HG03280 (cell line): ENCODE measurements around the gene TIRAP.
"Not testable (repeated sequence)": the region's sequence is repeated elsewhere in the genome, so short reads cannot be mapped to it uniquely, and the experiment has no call there.

ENCODE experiments used
- ATAC-seq: cut with Tn5 transposase; IDR thresholded peaks from one replicate; pipeline ENCODE4 v1.9.1; 2021; ENCODE audit warnings: mild to moderate bottlenecking, moderate library complexity; ENCODE audit not compliant: unreplicated experiment

TIRAP gene, protein sequence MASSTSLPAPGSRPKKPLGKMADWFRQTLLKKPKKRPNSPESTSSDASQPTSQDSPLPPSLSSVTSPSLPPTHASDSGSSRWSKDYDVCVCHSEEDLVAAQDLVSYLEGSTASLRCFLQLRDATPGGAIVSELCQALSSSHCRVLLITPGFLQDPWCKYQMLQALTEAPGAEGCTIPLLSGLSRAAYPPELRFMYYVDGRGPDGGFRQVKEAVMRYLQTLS

DNA sequence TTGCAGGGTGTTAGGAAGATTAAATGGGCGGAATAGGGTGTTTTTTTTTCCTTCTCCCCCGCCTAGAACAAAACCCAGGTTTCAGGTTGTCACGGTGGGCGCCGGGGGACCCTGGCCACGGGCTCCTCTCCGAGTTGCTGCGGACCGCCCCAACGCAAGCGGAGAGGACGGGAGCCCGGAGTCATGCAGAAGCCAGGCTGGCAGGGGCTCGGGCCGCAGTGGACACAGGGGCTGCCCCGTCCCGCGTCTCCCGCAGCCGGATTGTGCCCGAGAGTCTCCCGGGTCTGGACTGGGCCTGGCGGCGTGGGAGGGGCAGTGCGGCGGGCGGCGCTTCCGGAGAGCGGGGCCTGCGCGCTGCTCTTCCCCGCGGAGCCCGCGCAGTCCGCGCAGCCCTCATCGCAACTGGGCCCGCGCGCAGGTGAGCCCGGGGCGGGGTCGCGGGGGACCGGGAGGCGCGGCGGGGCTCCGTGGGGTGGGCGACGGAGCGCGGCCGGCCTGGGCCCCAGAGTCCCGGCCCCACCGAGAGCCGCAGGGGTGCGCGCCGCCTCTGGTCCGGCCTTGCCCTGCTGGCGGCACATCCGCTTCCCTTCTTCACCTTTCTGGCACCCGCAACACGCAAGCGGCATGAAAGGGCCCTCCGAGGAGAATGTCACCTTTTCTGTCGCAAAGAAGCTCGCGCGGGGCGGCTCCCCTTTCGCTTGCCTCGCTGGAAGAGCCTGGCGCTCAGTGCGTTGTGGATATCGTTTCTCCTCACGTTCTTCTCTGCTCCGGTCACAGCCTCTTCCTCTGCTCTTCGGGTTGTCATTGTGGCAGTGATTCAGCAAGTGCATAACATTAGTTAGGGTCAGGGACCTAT is at the start of gene TIRAP:
Gene TIRAP (plus strand): TSS at position 358 of the 856 bp plus-strand sequence. CDS start 7,802 bp downstream, outside the sequence.
- ATAC-seq: peak; percentile 52

DNA sequence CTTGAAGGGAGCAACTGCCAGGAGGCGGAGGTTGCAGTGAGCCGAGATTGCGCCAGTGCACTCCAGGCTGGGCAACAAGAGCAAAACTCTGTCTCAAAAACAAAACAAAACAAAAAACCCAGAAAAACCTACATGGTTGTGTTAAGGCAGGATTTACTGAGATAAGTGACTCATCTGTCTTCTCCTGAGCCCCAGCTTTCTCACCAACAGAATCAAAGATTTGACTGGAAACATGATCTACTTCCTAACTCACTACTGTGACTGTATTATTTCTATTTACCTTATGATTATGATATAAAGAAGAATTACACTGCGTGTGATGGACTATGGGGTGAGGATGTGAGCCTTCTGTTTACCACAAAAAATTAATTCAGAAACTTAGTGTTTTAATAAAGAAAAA is 49.5 kb upstream of the TIRAP start:
- no peak for ATAC-seq

DNA sequence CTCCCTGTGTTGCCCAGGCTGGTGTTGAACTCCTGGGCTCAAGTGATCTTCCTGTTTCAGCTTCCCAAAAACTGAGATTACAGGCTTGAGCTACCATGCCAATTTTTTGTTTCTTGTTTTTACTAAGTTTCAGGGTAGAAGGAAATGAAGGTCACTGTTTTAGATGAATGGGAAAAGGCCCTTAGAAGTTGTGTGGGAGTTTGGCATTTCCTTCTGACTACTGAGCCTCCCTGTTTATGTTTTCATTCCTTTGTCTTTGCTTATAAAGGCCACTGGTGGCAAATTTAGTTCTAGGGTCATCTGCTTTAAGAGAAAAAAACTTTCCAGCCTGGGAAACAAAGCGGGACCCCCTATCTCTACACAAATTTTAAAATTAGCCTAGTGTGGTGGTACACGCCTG is 36.3 kb upstream of the TIRAP start:
- ATAC-seq: no peak

DNA sequence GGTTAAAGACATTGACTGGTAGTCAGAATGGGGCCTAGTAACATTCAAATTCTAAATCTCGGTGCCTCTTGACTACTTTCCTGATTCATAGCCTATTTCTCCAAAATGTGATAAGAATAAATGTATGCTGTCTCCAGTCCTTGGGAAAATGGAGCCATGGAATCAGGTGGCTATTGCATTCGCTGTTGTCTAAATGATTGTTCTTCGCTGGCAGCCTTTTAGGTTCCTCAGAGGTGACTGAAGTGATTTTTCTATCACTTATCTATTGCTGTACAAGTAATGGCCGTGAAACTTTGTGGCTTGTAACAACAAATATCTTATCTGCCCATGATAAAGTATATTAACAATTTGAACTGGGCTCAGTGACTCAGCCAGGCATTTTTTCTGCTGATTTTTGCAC is 29.6 kb upstream of the TIRAP start:
- no peak for ATAC-seq

DNA sequence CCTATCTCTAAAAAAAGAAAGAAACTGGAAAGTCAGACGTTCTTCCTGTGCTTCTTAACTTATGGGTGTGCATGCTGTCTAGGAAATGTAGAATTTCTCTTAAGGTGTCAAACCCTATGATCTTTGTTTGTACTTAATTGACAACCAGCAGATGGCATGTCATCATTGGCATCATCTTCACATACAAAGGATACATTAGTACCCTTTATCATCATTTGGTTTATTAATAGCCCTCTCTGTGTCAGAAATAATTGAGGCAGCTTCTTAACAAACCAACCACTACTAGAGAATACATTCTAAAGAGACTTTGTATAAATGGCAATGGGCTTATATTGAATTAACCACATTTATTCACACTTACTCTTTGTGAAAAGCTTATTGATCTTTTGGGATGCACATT is 28.1 kb upstream of the TIRAP start:
- no peak for ATAC-seq

DNA sequence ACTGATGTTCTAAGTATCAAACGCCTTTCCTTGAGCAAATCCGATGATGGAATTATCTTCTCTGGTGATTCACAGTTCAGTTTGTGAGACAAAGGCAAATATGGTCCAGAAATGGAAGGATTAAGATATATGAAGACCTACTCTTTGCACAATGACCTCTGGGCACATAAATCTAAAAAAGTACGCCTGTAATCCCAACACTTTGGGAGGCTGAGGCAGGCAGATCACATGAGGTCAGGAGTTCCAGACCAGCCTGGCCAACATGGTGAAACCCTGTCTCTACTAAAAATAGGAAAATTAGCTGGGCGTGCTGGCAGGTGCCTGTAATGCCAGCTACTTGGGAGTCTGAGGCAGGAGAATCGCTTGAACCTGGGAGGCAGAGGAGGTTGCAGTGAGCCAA is 27.4 kb upstream of the TIRAP start:
- ATAC-seq: not testable (repeated sequence)

DNA sequence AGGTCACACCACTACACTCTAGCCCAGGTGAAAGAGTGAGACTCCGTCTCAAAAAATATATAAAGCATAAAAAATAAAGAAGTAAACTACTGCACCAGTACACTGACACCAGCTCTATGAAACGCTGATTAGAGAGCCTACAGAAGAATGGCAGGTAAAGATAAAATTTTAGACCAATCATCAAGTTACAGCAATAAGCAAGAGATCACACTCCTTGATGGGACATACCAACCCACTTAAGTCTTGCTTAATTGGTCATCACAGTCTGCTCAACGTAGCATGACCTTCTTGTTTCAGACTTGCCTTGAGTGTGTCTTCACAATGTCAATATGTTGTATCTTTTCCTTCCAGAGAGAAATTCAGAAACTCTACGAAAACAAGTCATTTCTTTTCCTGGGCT is 26.7 kb upstream of the TIRAP start:
- ATAC-seq: no peak

DNA sequence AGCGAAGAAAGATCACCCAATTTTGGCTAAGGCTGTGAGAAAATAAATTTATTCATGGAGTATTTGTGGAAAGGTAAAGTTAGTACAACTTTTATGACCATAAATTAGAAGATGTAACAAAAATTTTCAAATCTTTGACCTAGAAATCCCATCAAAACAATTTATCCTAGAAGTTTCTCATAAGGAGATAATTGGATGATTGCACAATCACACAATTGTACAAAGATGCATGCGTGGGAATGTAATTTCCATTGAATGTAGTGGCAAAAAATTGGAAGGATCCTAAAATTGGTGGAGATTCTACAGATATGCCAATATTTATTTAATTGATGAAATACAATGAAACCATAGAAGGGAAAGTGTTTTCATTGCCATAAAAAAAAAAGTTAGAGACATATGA is 25.7 kb upstream of the TIRAP start:
- ATAC-seq: no peak

DNA sequence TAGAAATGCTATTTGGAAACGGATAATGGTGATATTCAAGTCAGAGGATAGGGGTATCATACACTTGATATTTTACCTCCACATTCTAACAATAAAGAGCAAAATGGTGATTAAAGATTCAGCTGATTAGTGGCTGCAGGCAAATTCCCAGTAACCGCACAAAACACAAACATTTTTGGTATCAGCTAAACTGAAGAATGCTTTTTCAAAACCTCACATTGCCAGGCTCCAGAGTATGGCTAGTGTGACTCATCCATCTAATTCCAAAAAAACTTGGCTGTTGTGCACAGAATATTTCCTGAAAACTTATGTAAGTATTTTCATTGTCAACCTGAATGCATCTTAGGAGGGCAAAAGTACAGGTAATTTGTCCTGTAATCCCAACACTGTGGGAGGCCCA is 25.1 kb upstream of the TIRAP start:
- no peak for ATAC-seq

DNA sequence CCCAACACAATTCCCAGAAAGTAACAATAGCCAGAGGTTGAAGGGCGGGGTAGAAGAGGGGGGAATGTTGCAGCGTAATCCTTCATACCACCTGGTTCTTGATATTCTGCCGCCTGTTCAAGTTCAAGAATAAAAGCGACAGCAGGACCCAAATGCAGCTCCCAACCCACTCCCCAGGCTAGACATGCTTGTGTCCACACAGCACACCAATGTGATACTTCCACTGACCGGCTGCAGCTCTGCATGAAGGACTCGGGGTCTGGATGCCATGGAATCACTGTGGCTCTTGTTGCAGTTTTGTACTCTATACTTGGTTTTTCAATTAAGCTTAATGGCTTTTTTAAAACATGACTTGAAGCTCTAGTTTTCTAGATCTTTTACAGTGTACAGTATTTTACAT is 20.7 kb upstream of the TIRAP start:
- ATAC-seq: no peak

DNA sequence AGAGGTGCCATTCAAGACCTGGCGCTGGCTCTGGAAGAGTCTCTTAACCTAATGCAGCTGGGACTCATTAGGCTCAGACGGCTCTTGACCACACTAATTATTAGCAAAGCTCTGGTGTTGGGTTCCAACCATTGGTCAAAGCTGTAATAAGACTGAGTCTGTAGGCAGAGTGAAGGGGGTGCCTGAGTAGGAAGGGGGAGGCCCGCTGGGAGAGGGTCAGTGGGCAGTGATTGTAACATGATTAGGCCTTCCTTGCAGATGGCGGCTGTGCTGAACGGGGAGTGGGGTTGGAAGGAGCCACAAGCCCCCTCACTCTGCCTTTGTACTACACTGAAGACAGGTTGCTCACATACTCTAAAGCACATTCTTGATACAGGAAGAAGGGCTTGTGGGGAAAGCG is 19.4 kb upstream of the TIRAP start:
- ATAC-seq: no peak

DNA sequence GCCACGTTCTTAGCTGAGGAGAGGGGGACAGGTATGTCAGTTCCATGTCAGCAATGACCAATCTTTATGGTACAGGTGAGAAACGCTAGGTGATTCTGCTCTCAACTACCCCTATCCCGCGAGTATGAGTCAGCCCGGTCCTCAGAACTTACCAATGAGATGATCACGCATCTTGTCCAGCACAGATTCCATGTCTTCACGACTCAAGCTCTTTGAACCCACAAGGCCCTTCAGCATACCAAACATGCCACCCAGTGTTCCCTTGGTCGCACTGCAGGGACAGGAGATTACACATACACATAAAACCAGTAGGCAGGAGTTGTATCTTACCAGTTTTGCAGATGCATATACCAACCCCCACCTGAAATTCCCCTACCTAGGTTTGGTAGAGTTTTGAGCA is 17.1 kb upstream of the TIRAP start:
- no peak for ATAC-seq

DNA sequence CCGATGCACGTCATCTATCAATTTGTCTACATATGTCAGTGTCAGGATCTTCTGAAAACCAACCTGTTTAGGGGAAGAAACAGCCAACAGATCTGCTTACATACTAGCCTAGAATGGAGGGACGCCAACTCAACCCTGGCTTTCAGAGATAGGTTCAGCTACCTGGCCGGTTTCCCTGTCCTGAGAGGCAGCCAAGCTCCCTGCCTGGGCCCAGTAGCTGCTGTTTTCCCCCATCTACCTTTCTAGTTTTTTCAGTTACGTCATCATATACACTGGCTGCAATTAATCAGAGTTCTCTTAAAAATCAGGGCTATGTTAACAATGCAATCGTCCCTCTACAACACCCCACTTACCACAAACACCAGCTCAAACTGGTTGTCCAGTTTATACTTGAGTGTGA is 15.2 kb upstream of the TIRAP start:
- ATAC-seq: no peak

DNA sequence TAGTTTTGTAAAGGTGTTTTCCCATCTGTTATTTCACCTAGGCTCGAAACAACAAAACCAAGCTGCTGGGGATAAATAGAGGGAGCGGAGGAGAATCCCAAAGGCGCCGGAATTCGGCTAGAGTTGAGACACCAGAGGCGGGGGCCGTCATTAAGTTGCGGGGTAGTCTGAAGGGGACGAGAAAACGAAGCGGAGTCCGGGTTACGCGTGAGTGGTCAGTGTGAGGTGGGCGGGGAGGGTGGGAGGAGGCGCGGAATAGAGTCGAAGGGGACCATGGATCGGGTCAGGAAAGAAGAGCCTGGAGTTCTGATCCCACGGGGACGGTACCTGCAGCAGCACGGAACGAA is 14.6 kb upstream of the TIRAP start:
- peak; percentile 3 for ATAC-seq

DNA sequence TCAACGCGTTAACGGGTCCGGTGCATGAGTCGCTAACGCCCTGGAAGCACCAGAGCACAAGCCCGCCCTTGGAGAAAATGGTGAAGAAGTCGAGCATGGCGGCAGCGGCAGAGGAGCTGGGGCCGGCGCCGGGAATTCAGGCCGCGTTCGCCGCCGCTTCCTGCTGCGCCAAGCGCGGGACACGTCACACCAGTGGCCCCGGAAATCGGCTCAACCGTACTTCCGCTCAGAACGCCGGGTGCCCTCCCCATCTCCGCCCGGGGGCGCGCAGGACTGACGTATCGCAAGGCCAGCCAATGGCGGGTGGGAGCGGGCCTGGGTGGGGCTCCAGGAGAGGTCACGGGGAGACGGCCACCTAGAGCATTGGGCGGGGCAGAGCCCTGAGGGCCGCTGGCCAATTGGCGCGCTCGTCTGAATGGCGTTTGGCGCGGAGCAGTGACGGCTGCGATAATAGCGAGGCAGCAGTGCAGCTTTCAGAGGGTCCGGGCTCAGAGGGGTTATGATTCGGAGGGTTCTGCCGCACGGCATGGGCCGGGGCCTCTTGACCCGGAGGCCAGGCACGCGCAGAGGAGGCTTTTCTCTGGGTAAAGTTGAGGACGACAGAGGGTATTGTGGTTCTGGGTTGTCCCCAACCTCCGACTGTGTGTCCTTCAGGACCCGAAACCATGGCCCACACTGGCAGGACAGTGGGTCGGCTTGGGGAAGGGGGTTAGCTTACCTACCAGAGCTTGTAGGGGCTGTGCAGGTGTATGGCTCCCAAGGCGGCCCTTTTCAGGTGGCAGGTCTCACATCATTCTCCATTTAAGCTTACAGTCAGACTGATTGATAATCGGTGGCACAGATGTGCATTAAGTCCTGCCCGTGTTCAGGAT is 13.9 kb upstream of the TIRAP start, which contains the start of the genes FOXRED1 and SRPRA:
Gene FOXRED1 (plus strand): TSS at position 447 of the 872 bp plus-strand sequence. CDS start 53 bp downstream, at position 500.
Gene SRPRA (minus strand): TSS at position 188 of the 872 bp plus-strand sequence. CDS start 91 bp downstream, at position 97.
- peak; percentile 100 for ATAC-seq

DNA sequence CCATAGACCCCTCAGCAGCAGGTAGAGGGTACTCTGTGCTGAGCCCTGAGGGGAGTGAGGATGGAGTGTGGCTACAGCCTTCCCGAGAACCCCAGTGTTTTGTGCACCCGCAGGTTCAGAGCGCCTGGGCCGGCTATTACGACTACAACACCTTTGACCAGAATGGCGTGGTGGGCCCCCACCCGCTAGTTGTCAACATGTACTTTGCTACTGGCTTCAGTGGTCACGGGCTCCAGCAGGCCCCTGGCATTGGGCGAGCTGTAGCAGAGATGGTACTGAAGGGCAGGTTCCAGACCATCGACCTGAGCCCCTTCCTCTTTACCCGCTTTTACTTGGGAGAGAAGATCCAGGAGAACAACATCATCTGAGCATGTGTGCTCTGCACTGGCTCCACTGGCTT is 5.6 kb upstream of the TIRAP start:
- ATAC-seq: no peak

DNA sequence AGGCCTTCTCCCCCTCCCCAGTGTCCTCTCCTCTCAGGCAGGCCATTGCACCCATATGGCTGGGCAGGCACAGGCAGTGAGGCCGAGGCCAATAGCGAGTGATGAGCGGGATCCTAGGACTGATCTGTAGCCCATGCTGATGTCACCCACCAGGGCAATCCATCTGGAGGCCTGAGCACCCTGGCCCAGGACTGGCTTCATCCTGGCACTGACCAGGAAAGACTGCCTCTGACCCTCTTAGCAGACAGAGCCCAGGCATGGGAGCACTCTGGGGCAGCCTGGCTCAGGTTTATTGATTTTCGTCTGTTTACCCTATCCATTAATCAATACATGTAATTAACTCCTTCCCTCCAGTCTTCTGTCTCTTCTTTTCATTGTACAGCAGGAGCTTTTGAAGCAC is 5.1 kb upstream of the TIRAP start:
- ATAC-seq: no peak

DNA sequence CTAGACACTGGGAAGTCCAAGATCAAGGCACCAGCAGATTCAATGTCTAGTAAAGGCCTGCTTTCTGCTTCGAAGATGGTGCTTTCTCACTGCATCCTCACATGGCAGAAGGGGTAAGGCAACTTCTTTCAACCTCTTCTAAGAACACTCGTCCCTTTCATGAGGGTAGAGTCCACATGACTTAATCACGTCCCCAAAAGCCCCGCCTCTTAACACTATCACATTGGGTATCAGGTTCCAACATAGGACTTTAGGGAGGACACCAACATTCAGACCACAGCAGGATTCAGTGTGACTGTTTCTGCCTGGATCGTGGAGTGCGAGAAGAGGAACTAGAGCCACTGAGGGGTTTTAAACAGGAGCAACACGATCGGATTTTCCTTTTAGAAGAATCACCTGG is 3.7 kb upstream of the TIRAP start:
- no peak for ATAC-seq

DNA sequence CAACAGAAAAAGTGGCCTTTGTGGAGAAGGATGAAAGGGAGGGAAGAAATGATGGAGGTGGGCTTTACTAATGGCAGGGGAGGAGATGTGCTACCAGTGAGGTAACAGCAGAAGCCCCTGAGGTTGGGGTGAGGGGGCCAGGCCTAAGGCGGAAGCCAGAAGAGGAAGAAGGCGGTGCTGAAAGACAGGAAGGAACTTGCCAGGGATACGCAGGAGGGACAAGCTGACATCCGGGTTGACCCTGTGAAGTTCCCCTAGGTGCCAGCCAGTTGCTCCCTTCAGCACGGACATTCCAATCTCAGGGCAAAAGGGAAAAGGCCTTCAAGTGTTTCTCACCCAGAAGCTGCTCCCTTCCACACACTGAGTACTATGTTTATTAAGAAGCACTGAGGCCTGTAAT is 2.3 kb upstream of the TIRAP start:
- no peak for ATAC-seq

DNA sequence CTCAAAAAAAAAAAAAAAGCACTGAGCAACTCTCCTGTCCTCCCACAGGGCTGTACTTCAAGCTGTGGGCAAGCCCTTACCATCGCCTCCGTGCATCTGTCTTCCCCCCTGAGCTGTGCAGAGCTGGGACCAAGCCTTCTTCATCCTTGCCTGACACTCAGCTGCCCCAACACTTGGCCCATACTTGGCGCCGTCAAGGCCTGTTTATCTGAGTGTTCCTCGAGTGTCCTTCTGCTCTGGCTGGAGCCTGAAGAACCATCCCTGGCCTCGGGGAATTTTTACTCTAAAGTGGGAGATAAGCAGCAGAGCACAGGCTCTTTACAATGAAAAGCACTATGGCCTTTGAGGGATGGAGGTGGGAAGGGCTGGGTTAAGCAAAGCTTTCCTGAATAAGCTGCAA is 1.6 kb upstream of the TIRAP start:
- ATAC-seq: no peak

DNA sequence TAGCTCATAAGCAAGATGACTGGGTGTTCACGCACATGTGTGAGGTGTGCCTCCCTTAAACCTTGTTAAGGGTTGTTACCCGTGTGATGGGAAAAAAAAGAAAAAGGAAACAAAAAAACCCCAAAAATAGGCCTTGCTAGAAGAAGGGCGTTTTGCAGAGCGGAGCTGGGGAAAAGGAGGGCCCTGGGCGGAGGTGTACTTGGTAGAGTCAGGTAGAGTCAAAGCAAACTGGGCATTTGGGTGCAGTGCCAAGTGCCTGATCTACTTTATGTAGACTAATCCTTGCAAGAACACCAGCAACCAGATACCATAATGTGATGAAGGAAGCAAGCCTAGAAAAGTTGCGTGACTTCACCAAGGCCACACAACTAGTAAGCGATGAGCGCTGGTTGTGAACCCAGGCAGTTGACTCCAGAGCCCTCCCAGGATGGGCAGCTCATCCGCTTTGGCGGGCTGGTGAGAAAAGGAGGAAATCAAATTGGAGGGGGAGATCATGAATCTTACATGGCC is 1.2 kb upstream of the TIRAP start:
- ATAC-seq: no peak
